Endothelial cell of umbilical vein (primary cell): ENCODE results near the gene MAN1A1.

ENCODE experiments used
- POLR2AphosphoS5 ChIP-seq: IDR thresholded peaks from 2 replicates; pipeline ENCODE4 v1.6.1; 2012; ENCODE audit warnings: low read depth, mild to moderate bottlenecking, control low read depth, low read length, moderate library complexity; ENCODE audit not compliant: insufficient read depth
- TF ChIP-seq, protein P1 (sequence below), 2 donors: IDR thresholded peaks; 1 replicate in 1 of 2; 2 replicates in 1 of 2; pipeline ENCODE4 v1.5.1; 2011; ENCODE audit warnings: low read length in 2 of 2, mild to moderate bottlenecking in 2 of 2, moderate library complexity in 2 of 2, control low read depth in 1 of 2, inconsistent platforms in 1 of 2, low read depth in 1 of 2; ENCODE audit not compliant: insufficient read depth in 1 of 2; ENCODE audit errors: extremely low read depth in 1 of 2

DNA sequence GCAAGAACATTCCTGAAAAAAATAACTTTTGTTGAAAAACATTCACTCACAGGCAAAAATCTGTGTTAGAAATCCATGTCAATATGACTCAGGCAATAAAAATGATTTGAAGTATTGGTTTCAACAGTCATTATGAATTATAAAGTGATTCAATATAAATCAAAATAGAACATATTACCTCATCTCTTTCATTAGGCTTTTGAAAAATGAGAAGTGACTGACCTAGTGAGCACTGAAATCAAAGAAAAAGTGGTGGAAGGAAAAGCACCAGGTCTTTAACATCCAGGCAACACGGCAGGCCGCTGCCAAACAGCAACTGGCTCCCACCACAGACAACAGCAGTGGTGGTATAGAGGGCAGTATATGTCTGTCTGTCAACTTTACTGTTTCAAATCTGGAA, 68.9 kb downstream of the MAN1A1 start:
- TF ChIP-seq, protein P1, sequence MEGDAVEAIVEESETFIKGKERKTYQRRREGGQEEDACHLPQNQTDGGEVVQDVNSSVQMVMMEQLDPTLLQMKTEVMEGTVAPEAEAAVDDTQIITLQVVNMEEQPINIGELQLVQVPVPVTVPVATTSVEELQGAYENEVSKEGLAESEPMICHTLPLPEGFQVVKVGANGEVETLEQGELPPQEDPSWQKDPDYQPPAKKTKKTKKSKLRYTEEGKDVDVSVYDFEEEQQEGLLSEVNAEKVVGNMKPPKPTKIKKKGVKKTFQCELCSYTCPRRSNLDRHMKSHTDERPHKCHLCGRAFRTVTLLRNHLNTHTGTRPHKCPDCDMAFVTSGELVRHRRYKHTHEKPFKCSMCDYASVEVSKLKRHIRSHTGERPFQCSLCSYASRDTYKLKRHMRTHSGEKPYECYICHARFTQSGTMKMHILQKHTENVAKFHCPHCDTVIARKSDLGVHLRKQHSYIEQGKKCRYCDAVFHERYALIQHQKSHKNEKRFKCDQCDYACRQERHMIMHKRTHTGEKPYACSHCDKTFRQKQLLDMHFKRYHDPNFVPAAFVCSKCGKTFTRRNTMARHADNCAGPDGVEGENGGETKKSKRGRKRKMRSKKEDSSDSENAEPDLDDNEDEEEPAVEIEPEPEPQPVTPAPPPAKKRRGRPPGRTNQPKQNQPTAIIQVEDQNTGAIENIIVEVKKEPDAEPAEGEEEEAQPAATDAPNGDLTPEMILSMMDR (IDR thresholded peaks at IDR 0.05; ENCODE audit: extremely low read depth in 1 of 2, insufficient read depth in 1 of 2, low read depth in 1 of 2, low read length in 2 of 2): no peak
- no peak for TF ChIP-seq POLR2AphosphoS5
